Measurements from ENCODE around the gene BIRC2.

- TF ChIP-seq CTCF (conservative IDR thresholded peaks at IDR 0.05; ENCODE audit: low read depth in 2 of 2), result no peak
- no peak for TF ChIP-seq POLR2AphosphoS5 (IDR thresholded peaks at IDR 0.05; ENCODE audit: low read depth)
- no peak for TF ChIP-seq JUNB (IDR thresholded peaks at IDR 0.05; ENCODE audit: unreplicated experiment)
- TF ChIP-seq EZH2 (IDR thresholded peaks at IDR 0.05; ENCODE audit: low read depth, unreplicated experiment), result no peak
- TF ChIP-seq, protein P1, sequence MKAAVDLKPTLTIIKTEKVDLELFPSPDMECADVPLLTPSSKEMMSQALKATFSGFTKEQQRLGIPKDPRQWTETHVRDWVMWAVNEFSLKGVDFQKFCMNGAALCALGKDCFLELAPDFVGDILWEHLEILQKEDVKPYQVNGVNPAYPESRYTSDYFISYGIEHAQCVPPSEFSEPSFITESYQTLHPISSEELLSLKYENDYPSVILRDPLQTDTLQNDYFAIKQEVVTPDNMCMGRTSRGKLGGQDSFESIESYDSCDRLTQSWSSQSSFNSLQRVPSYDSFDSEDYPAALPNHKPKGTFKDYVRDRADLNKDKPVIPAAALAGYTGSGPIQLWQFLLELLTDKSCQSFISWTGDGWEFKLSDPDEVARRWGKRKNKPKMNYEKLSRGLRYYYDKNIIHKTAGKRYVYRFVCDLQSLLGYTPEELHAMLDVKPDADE (IDR thresholded peaks at IDR 0.05), result no peak
- TF ChIP-seq EZH2phosphoT487 (IDR thresholded peaks at IDR 0.05; ENCODE audit: unreplicated experiment), result no peak
- no peak for TF ChIP-seq REST (IDR thresholded peaks at IDR 0.05; ENCODE audit: unreplicated experiment)
- TF ChIP-seq ZNF331 (CRISPR knock-in tag; IDR thresholded peaks at IDR 0.05; ENCODE audit: low read depth), result no peak
- TF ChIP-seq CREB1 (CRISPR knock-in tag; IDR thresholded peaks at IDR 0.05; ENCODE audit: low read depth), result no peak
- TF ChIP-seq NANOG (IDR thresholded peaks at IDR 0.05; ENCODE audit: borderline replicate concordance), result no peak
- TF ChIP-seq ZNF114 (CRISPR knock-in tag; IDR thresholded peaks at IDR 0.05), result no peak
- TF ChIP-seq STAT1 (IDR thresholded peaks at IDR 0.05; ENCODE audit: unreplicated experiment), result no peak
- TF ChIP-seq, protein P2, sequence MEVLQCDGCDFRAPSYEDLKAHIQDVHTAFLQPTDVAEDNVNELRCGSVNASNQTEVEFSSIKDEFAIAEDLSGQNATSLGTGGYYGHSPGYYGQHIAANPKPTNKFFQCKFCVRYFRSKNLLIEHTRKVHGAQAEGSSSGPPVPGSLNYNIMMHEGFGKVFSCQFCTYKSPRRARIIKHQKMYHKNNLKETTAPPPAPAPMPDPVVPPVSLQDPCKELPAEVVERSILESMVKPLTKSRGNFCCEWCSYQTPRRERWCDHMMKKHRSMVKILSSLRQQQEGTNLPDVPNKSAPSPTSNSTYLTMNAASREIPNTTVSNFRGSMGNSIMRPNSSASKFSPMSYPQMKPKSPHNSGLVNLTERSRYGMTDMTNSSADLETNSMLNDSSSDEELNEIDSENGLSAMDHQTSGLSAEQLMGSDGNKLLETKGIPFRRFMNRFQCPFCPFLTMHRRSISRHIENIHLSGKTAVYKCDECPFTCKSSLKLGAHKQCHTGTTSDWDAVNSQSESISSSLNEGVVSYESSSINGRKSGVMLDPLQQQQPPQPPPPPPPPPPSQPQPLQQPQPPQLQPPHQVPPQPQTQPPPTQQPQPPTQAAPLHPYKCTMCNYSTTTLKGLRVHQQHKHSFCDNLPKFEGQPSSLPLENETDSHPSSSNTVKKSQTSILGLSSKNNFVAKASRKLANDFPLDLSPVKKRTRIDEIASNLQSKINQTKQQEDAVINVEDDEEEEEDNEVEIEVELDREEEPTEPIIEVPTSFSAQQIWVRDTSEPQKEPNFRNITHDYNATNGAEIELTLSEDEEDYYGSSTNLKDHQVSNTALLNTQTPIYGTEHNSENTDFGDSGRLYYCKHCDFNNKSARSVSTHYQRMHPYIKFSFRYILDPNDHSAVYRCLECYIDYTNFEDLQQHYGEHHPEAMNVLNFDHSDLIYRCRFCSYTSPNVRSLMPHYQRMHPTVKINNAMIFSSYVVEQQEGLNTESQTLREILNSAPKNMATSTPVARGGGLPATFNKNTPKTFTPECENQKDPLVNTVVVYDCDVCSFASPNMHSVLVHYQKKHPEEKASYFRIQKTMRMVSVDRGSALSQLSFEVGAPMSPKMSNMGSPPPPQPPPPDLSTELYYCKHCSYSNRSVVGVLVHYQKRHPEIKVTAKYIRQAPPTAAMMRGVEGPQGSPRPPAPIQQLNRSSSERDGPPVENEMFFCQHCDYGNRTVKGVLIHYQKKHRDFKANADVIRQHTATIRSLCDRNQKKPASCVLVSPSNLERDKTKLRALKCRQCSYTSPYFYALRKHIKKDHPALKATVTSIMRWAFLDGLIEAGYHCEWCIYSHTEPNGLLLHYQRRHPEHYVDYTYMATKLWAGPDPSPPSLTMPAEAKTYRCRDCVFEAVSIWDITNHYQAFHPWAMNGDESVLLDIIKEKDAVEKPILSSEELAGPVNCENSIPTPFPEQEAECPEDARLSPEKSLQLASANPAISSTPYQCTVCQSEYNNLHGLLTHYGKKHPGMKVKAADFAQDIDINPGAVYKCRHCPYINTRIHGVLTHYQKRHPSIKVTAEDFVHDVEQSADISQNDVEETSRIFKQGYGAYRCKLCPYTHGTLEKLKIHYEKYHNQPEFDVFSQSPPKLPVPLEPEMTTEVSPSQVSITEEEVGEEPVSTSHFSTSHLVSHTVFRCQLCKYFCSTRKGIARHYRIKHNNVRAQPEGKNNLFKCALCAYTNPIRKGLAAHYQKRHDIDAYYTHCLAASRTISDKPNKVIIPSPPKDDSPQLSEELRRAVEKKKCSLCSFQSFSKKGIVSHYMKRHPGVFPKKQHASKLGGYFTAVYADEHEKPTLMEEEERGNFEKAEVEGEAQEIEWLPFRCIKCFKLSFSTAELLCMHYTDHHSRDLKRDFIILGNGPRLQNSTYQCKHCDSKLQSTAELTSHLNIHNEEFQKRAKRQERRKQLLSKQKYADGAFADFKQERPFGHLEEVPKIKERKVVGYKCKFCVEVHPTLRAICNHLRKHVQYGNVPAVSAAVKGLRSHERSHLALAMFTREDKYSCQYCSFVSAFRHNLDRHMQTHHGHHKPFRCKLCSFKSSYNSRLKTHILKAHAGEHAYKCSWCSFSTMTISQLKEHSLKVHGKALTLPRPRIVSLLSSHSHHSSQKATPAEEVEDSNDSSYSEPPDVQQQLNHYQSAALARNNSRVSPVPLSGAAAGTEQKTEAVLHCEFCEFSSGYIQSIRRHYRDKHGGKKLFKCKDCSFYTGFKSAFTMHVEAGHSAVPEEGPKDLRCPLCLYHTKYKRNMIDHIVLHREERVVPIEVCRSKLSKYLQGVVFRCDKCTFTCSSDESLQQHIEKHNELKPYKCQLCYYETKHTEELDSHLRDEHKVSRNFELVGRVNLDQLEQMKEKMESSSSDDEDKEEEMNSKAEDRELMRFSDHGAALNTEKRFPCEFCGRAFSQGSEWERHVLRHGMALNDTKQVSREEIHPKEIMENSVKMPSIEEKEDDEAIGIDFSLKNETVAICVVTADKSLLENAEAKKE (CRISPR knock-in tag; IDR thresholded peaks at IDR 0.05), result no peak
Measured at GRCh38 chr11:102331341-102331740, 15.7 kb upstream of the BIRC2 start.

Data from GM23338 (cell line).